ENCODE data around the gene PARD6B. TPM values are rescaled to one million over a fixed set of nuclear protein-coding genes. Genes with fewer than 3 reads are reported as not detected.
A peak's percentile ranks its signal among the peaks of the same experiment; 100 is the strongest.

Gene PARD6B
- total RNA-seq, 1 donor from 2014 or later = 43.2 TPM

GRCh38 chr20:50720026-50720425, 11.4 kb upstream of the PARD6B start:
- intact Hi-C loops (cut with DNase I) = no loop called here
- TF ChIP-seq CTCF (IDR thresholded peaks at IDR 0.05) = no peak
- Histone ChIP-seq H3K4me3 (no peak overlapping the region), H3K4me1 (no peaks in the 10 kb centered on the region), H3K36me3 (no peaks in the 10 kb centered on the region), H3K9me3 (no peaks in the 10 kb centered on the region), H3K27ac (no peak overlapping the region), H3K27me3 (peaks cover 3% of the 10 kb centered on the region)
- ATAC-seq (no peak), DNase-seq (no peak)

GRCh38 chr20:50720582-50720981, 10.8 kb upstream of the PARD6B start:
- Histone ChIP-seq H3K9me3 (no peaks in the 10 kb centered on the region), H3K4me3 (no peak overlapping the region), H3K36me3 (no peaks in the 10 kb centered on the region), H3K4me1 (no peaks in the 10 kb centered on the region), H3K27me3 (no peaks in the 10 kb centered on the region), H3K27ac (no peak overlapping the region)
- intact Hi-C loops (cut with DNase I) = no loop called here
- ATAC-seq (no peak), DNase-seq (no peak)
- no peak for TF ChIP-seq CTCF (IDR thresholded peaks at IDR 0.05)

GRCh38 chr20:50721881-50722281, 9.5 kb upstream of the PARD6B start:
- ATAC-seq (peak; percentile 26), DNase-seq (no peak)
- Histone ChIP-seq H3K36me3 (no peaks in the 10 kb centered on the region), H3K27me3 (no peaks in the 10 kb centered on the region), H3K4me1 (no peaks in the 10 kb centered on the region), H3K9me3 (no peaks in the 10 kb centered on the region), H3K27ac (no peak overlapping the region), H3K4me3 (no peak overlapping the region)
- intact Hi-C loops (cut with DNase I) = no loop called here
- TF ChIP-seq CTCF (IDR thresholded peaks at IDR 0.05) = no peak

- H3K36me3 ChIP-seq = no peaks in the 10 kb centered on the region
- intact Hi-C loops (cut with DNase I) = no loop called here
- H3K27ac ChIP-seq = no peak overlapping the region
- DNase-seq = no peak
- H3K4me1 ChIP-seq = no peaks in the 10 kb centered on the region
- H3K27me3 ChIP-seq = no peaks in the 10 kb centered on the region
- no peak for TF ChIP-seq CTCF (IDR thresholded peaks at IDR 0.05)
- no peak for ATAC-seq
- H3K9me3 ChIP-seq = no peaks in the 10 kb centered on the region
- no peak overlapping the region for H3K4me3 ChIP-seq
Observed at GRCh38 chr20:50722424-50723155, 8.8 kb upstream of the PARD6B start.

GRCh38 chr20:50723672-50724071, 7.7 kb upstream of the PARD6B start:
- no peaks in the 10 kb centered on the region for H3K36me3 ChIP-seq
- no peak for TF ChIP-seq CTCF (IDR thresholded peaks at IDR 0.05)
- no peaks in the 10 kb centered on the region for H3K9me3 ChIP-seq
- DNase-seq (no peak), ATAC-seq (no peak)
- intact Hi-C loops (cut with DNase I) = no loop called here
- no peak overlapping the region for H3K27ac ChIP-seq
- no peak overlapping the region for H3K4me3 ChIP-seq
- no peaks in the 10 kb centered on the region for H3K27me3 ChIP-seq
- H3K4me1 ChIP-seq = no peaks in the 10 kb centered on the region
